NOMO-1 (cell line): ENCODE results near the gene UMAD1.

Experiments
- DNase-seq, 2 experiments: peaks; one replicate each; lab custom pipeline; 2025; ENCODE audit not compliant: unreplicated experiment in 2 of 2; lab: John Stamatoyannopoulos, UW

The UMAD1 gene

DNA sequence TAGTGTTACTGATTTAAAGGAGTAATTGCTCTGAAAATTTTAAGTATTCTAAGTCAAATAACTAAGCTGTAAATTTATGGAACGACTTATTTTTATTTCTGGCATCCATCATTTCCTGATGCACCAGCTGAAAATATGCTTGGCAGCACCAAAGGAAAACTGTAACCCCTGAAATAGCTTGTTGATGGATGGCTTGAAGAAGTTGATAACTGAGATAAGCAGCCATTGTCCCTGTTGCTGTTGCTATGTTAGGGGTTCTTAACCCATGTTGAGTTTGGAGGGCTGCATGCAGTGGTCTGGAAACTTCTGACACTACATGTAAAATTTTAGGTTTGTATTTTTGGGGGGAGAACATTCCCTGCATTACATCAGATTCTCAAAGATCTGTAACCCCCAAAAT, 47.2 kb downstream of the UMAD1 start:
- DNase-seq = no peak

DNA sequence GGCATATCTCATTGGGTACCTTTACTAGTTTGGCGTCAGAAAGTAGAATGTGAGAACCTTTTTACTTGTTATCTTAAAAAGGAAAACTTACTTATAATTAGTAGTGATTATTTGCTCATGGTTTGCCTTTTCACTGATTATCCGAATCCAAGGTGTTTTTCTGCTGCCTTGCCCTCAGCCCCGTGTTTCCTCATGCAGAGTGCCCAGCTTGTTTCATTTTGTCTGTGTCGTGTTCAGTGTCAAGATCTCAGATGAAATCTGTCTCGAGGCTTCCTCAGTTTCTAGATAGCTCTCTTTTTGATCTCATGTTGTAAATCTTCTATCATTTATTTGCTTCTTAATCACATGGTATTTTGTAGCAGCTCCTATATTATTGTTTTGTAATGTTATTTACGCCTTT, 47.8 kb downstream of the UMAD1 start:
- no peak for DNase-seq

DNA sequence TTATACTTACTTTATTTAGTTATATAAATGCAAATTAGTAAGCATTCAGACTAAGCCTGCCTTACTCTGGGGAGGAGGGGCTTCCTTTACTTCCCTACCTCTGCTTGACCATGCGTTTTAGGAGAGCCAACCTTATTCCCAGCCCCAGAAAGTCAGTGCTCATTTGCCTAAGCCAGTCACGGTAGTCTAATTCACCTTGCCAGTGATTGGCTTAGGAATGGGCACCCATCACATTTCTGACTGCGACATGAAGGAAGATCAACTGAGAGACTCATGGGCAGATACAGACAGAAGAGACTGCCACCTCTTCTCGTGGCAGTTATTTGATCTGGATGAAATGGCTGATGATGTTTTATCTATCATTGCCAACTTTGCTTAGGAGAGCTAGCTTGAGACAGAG, 48.4 kb downstream of the UMAD1 start:
- no peak for DNase-seq

GRCh38 chr7:7693881-7694280, 53.3 kb downstream of the UMAD1 start:
- DNase-seq = no peak

DNA sequence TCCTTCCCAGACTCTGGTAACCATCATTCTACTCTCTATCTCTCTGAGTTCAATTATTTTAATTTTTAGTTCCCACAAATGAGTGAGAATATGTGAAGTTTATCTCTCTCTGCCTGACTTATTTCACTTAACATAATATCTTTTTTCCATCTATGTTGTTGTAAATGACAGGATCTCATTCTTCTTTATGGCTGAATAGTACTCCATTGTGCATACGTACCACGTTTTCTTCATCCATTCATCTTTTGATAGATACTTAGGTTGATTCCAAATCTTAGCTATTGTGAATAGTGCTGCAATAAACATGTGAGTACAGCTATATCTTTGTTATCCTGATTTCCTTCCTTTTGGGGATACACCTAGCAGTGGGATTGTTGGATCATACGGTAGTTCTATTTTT, 54.0 kb downstream of the UMAD1 start:
- no peak for DNase-seq

DNA sequence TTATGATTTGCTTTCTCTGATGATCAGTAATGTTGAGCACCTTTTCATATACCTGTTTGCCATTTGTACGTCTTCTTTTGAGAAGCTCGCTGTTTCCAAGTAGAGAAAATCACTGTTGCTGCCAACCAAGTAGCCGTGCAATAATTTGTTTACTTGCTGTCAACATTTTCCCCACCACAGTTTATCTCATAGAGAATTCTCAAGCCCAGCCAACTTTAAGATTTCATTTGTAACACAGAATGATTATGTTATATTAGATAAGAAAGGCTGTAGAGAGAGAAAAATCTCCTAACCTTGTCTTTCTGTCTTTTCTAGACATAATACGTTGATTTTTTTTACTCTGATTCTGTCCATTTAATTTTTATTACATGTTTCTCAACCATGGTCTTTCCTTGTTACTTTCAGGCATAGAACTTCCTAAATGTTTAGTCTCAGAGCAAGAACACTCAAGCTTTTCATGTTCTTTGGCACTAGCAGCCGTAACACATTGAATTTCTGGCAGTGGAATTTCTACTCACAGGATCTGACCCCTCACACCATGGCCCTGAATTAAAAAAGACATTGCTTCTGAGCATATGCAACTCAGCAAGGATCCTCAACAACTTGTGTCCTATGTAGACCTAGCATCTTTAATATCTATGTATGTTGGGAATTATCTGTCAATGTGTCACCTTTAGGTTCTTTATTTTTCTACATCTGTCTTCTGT, 54.7 kb downstream of the UMAD1 start:
- DNase-seq = no peak

DNA sequence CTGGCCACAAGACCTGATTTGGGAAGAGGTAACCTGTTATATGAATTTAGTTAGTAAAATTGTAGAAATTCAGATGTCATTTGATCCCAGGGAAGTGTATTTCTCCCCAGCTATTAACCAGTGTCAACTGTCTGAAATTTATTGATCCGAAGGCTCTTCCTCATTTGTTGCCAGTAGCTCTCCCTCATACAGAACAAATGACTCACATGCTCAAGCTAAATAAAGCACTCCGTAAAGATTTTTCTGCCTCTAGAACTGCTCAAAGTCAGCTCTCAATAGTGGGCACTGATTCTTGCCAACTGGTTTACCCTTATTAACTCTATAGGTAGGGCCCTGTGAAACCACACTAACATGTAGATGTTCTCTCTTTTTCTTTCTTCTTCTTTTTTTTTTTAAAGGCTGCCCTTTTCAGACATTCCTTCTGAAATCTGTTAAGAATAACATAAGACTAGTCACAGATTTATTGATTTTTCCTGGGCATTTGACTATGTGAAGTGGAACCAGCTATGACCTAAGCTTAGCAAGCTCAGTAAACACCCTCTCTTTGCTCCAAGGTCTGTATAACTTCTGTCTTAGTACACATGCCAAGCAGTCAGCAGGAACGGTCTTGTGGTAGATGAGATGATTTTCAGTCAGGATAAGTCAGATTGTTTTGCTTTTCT, 56.0 kb downstream of the UMAD1 start:
- peak; percentile 8 to 48 for DNase-seq

DNA sequence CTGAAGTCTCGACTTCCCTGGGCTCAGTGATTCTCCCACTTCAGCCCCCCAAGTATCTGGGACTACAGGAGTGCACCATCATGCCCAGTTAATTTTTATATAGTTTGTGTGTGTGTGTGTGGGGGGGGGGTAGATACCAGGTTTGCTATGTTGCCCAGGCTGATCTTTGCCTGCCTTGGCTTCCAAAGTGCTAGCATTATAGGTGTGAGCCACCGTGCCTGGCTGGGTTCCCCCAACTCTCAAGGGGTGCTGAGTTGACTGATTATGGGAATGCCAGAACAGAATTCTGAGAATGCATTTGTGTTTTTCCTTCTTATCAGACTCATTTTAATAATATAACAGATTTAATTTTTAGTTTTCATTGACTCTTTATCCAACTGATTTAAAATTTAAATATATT, 58.4 kb downstream of the UMAD1 start:
- DNase-seq = no peak

DNA sequence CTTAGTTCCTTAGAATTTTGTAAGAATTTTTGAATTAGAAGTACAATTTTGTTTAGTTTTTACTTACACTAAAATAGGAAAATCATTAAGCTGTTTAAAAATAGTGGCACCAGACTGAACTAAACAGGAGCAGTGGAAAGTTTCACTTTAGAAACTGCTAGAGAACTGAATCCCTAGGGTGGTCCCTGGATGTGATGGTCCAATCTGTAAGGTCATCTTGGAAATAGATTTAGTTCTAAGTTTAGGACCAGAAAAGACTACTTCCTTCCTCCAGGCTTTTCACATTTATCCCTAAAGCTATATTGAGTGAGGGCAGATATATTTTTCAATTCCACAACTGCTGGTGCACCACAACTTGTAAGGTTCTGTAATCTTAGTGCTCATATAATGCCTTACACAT, 58.8 kb downstream of the UMAD1 start:
- DNase-seq = no peak

- no peak for DNase-seq
These were observed 59.4 kb downstream of the UMAD1 start for GRCh38 chr7:7699970-7700369.

DNA sequence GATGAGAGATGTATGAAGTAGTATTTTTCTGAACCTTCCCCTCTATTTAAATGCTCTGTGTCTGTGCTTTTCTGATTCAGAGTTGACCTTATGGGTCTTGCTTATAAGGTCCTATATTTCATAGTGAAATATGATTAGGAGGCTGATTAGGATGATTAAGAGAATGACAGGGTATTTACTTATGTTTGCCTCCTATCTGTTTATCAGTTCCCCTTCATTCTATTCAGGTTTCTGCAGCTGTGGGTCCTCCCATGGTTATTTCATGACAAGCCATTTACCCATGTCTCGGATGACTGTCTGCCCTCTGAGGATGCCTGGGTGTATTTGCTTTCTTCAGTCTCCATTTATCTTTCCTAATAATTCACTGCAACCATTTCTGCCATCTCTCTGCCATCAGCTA, 61.0 kb downstream of the UMAD1 start:
- DNase-seq = no peak

DNA sequence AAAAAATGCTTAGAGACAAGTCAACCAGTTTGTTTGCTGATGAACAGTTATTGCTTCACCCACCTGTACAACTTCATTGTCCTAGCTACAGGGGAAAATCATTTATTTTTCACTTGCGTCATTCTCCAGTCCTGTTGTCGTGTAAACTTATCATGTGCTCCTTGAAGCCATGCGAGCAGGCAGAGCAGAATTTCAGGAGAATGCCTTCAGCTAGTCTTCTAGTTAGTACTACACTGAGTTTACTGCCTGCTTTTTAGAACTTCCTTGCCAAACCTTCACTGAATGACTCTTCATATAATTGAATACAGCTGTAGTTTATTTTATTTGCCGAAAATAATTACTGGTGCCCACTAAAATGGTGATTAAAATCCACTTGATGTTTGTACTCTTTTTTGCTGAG, 62.3 kb downstream of the UMAD1 start:
- DNase-seq = no peak

DNA sequence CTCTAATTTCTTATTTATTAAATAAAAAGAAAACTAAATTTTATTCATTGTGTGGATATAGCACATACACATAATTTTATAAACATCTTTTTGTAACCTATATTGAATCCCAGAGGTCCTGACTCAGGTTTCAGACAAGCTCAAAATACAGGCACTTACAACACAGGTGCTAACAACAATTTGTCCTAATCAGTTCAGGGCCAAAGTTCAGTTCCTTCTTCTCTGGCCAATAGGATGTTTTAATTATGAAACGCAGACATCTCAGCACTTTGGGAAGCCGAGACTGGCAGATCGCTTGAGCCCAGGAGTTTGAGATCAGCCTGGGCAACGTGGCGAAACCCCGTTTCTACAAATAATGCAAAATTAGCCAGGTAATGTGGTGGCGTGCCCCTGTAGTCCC, 62.9 kb downstream of the UMAD1 start:
- no peak for DNase-seq

DNA sequence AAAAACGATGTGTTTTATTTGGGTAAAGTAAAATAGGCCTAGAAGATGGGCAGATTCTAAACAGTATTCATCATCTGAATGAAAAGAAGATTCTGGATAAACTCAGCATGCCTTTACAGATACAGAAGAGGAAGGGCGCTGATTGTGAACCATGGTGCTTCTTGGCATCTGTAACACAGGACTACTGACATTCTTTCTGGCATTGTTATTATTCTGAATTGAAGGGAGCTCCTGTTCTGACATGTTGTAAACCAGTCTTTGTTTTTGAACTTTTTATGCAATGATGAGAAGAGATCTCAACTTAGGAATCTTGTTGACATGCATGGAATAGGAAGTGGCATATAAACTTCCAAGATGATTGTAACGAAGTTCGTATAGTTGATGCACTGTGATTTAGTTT, 64.3 kb downstream of the UMAD1 start:
- DNase-seq = no peak

DNA sequence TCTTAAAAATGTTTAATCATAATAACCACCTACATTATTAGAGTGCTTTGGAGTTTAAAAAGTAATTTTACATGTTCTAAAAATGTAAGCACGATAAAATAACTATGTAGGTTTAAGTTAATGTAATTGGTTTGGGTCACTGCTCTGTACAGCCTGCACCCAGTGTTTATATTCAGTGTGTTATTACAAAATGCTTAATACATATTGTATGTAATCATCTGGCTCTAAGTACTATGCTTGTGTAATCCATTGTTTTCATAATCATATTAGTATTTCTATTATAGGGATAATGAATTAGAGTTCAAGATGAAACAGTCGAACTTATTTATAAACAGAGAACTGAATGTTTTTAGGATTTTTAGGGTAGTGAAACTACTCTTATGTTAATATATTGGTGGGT, 64.8 kb downstream of the UMAD1 start:
- no peak for DNase-seq

- DNase-seq = no peak
These were observed 65.6 kb downstream of the UMAD1 start for GRCh38 chr7:7706101-7706511.

DNA sequence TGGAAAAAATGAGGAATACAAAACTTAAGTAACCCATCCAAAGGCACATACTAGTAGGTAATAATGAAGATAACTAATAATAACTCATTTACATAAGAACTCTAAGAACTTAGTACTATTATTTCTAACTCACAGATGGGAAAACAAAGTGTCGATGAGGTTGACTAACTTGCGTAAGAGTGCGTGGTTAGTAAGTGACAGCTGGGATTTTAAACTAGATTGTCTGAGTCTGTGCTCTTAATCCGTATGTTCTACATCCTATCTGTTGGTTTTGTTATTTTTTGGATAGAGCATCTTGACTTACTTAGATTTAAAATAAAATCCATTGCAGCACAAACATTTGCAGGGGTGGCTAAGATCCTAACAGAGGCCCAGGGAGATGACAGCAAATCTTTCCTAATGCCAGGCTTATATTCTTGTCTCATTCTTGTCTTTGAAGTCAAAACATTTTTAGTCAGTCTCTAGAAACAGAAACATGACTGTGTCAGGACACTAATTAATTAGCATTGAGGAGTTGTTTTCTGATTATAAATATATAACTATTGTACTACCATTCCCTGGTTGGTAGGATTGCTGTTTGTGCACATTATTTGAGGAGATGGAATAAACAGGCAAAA, 66.1 kb downstream of the UMAD1 start:
- no peak for DNase-seq

- no peak for DNase-seq
These were observed 66.7 kb downstream of the UMAD1 start for GRCh38 chr7:7707246-7707645.

GRCh38 chr7:7707806-7708205, 67.3 kb downstream of the UMAD1 start:
- DNase-seq = no peak

DNA sequence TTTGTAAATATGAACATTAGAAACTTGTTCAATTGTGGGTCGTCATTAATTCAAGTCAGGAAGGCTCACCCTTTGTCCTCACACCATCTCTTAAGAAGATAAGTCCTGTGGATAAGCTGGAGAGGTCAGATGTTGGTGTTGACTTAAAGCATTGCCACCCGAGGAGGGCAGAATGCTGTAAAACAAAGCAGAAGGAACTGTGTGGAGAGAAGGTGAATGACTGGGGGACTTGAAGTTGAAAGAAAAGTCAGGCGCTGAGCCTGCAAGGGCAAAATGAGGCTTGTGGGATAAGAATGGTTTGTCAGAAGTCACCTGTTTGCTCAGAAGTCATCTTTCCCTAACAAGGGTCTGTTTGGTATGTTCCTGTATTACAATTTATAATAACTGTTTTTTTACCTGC, 68.7 kb downstream of the UMAD1 start:
- DNase-seq = no peak

GRCh38 chr7:7710469-7710868, 69.9 kb downstream of the UMAD1 start:
- no peak for DNase-seq

DNA sequence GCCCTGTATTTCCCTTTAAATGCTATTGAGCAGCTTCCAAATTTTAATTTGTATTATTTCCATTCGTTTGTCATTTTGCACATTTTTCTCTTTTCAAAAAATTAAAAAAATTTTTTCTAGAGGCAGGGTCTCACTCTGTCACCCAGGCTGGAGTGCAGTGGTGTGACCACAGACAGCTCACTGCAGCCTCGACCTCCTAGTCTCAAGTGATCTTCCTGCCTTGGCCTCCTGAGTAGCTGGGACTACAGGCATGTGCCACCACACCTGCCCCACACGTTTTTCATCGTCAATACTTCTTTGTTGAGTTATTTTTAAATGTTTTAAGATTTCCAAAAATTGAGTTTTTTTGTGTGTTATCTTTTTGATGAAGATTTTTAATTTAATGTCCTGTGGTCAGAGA, 73.2 kb downstream of the UMAD1 start:
- no peak for DNase-seq
